ENCODE data around the gene TBC1D2B.

The TBC1D2B gene

GRCh38 chr15:78093242-78094020 lies 15.9 kb upstream of the TBC1D2B start:
- DNase-seq, result no peak

GRCh38 chr15:78092261-78093041 lies 14.9 kb upstream of the TBC1D2B start, which contains the start of gene SH2D7:
Gene SH2D7 (plus strand): TSS chr15:78092561. CDS start chr15:78092585, 24 bp downstream.
- DNase-seq, result no peak

GRCh38 chr15:78090422-78091063 lies 13.0 kb upstream of the TBC1D2B start:
- no peak for DNase-seq

- DNase-seq, result no peak
These were observed 11.2 kb upstream of the TBC1D2B start for GRCh38 chr15:78088773-78089080.

- DNase-seq, result no peak
These were observed 10.7 kb upstream of the TBC1D2B start for GRCh38 chr15:78087951-78088772.

- no peak for DNase-seq
These were observed 8.4 kb upstream of the TBC1D2B start for GRCh38 chr15:78085928-78086327.

- no peak for DNase-seq
These were observed 6.9 kb upstream of the TBC1D2B start for GRCh38 chr15:78084449-78084750.

GRCh38 chr15:78083687-78084448 lies 6.4 kb upstream of the TBC1D2B start:
- DNase-seq, result no peak

- no peak for DNase-seq
These were observed 5.7 kb upstream of the TBC1D2B start for GRCh38 chr15:78083186-78083585.

GRCh38 chr15:78082743-78083110 lies 5.2 kb upstream of the TBC1D2B start:
- DNase-seq, result no peak

GRCh38 chr15:78082106-78082742 lies 4.7 kb upstream of the TBC1D2B start:
- no peak for DNase-seq

GRCh38 chr15:78080088-78080460 lies 2.6 kb upstream of the TBC1D2B start:
- no peak for DNase-seq

- no peak for DNase-seq
These were observed 2.0 kb upstream of the TBC1D2B start for GRCh38 chr15:78079298-78080087.

- DNase-seq, result no peak
These were observed 330 bp upstream of the TBC1D2B start for GRCh38 chr15:78077871-78078210.

GRCh38 chr15:78076231-78077052 lies 1.1 kb downstream of the TBC1D2B start:
- DNase-seq, result no peak

- no peak for DNase-seq
These were observed 1.9 kb downstream of the TBC1D2B start for GRCh38 chr15:78075490-78076230.

- DNase-seq, result no peak
These were observed 4.3 kb downstream of the TBC1D2B start for GRCh38 chr15:78073046-78073787.

- no peak for DNase-seq
These were observed 5.2 kb downstream of the TBC1D2B start for GRCh38 chr15:78072080-78072892.

Data from activated CD4-positive, alpha-beta T cell treated with anti-CD3 and anti-CD28 coated beads, Interleukin-2, amount 50 U/mL, for 48 hours (primary cell).